Sigmoid colon (tissue), 7 donors: Measurements from ENCODE around the gene PMM2. TPM values are rescaled to one million over a fixed set of nuclear protein-coding genes. Genes with fewer than 3 reads are reported as not detected.

ENCODE experiments used
- DNase-seq: peaks from one replicate; pipeline ENCODE4 v3.0.0-alpha.2; 2019
- H3K27ac ChIP-seq, 4 donors: fragments of 200-600 bp; sonication (generic); one replicate each; pipeline ENCODE4 v1.5.1; 2016 to 2019; ENCODE audit warnings: mild to moderate bottlenecking in 1 of 4
- H3K27me3 ChIP-seq, 3 donors: fragments of 200-600 bp; sonication (generic); one replicate each; pipeline ENCODE4 v1.5.1; 2019; ENCODE audit warnings: mild to moderate bottlenecking in 1 of 3
- H3K36me3 ChIP-seq, 4 donors: fragments of 200-600 bp; sonication (generic); one replicate each; pipeline ENCODE4 v1.5.1; 2016 to 2019
- H3K4me1 ChIP-seq, 4 donors: fragments of 200-600 bp; sonication (generic); one replicate each; pipeline ENCODE4 v1.5.1; 2017 to 2019
- H3K4me3 ChIP-seq, 4 donors: fragments of 200-600 bp; sonication (generic); one replicate each; pipeline ENCODE4 v1.5.1; 2017 to 2019; ENCODE audit warnings: mild to moderate bottlenecking in 2 of 4, moderate library complexity in 1 of 4
- H3K9me3 ChIP-seq, 4 donors: fragments of 200-600 bp in 3 of 4; sonication (generic) in 3 of 4; one replicate each; pipeline versions ENCODE4 v1.5.1 to v1.6.1; 2013 to 2019
- EP300 ChIP-seq, 4 donors: sonication (generic); formaldehyde crosslinking; IDR thresholded peaks; one replicate each; pipeline ENCODE4 v1.6.1; 2017; ENCODE audit warnings: antibody characterized with exemption in 4 of 4
- POLR2A ChIP-seq, 2 donors: fragments of 450-650 bp; IDR thresholded peaks; one replicate each; pipeline ENCODE4 v1.6.1; 2016; ENCODE audit warnings: antibody characterized with exemption in 2 of 2, mild to moderate bottlenecking in 2 of 2, moderate library complexity in 2 of 2
- POLR2AphosphoS5 ChIP-seq, 4 donors: sonication (generic); formaldehyde crosslinking; IDR thresholded peaks; one replicate each; pipeline ENCODE4 v1.6.1; 2017; ENCODE audit warnings: antibody characterized with exemption in 4 of 4
- WGBS, 2 donors: extraction: QIAGEN DNeasy Blood & Tissue Kit; methylation state at CpG; one replicate each; pipeline ENCODE4 v1.1.7; 2013; 5-methylcytosine and 5-hydroxymethylcytosine counted together
- intact Hi-C: fragments of 100-400 bp; cut with DNase I; formaldehyde crosslinking; loops from one replicate; pipeline ENCODE4 v1.15.1; 2023
- polyA plus RNA-seq, 3 donors: library from polyadenylated mRNA; stranded (reverse); fragments of 200-250 nt; gene quantifications; one replicate each; pipeline ENCODE4 v1.2.3, GENCODE V29; 2013
- total RNA-seq, 4 donors: library from RNA; depleted of rRNA; stranded (reverse); fragments of >200 nt; gene quantifications; one replicate each; pipeline ENCODE4 v1.1.0, GENCODE V29; 2016
- TF ChIP-seq, protein P1 (sequence below), 4 experiments: fragments of 450-650 bp in 3 of 4; fragments of 200-600 bp in 1 of 4; IDR thresholded peaks; one replicate each; pipeline ENCODE4 v1.5.1; 2016 to 2019; ENCODE audit warnings: antibody characterized with exemption in 4 of 4, mild to moderate bottlenecking in 3 of 4, moderate library complexity in 2 of 4
- donor health status: healthy with polysubstance abuse.
- donor health status: Bipolar disorder and iron deficiency.
- donor health status: healthy.

PMM2 gene
- total and polyA plus RNA-seq, 7 donors: 13.6 to 52.4 (median 22.1) TPM

DNA sequence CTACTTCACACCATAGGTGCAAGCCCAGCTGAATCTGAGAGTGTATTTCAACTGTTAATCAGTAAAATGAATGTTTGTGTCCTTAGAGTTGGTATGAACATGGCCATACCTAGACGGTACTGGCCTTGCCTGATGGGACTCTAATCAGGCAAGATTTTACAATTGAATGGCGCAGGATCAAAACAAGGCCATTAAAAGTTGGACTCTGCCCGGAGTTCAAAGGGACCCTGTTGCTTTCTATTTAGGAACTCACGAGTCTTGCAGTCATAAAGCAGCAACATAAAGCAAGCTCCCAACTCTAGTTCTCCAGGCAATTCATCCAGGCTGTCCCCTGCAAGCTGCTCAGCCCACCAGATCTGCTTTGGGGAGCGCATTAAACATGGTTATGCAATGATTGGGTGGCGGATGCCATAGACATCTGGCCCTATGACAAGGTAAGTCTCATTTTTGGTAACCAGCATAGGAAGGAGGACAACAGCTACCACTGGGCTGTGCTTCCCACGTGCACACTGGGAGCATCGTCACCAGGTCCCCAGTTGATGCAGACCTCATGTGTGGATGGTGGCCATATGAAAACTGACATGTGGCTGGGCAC, 9.0 kb upstream of the PMM2 start:
- no peaks in the 10 kb centered on the region for H3K27me3 ChIP-seq
- intact Hi-C loops: no loop called here
- H3K36me3 ChIP-seq: no peaks in the 10 kb centered on the region
- WGBS, 2 donors: 18 to 63% methylated on average over 8 of the region's 8 CpGs
- no peaks in the 10 kb centered on the region for H3K4me1 ChIP-seq
- H3K9me3 ChIP-seq: no peaks in the 10 kb centered on the region
- H3K4me3 ChIP-seq: no peak overlapping the region
- no peak overlapping the region for H3K27ac ChIP-seq
- no peak for DNase-seq
- TF ChIP-seq, protein P1, sequence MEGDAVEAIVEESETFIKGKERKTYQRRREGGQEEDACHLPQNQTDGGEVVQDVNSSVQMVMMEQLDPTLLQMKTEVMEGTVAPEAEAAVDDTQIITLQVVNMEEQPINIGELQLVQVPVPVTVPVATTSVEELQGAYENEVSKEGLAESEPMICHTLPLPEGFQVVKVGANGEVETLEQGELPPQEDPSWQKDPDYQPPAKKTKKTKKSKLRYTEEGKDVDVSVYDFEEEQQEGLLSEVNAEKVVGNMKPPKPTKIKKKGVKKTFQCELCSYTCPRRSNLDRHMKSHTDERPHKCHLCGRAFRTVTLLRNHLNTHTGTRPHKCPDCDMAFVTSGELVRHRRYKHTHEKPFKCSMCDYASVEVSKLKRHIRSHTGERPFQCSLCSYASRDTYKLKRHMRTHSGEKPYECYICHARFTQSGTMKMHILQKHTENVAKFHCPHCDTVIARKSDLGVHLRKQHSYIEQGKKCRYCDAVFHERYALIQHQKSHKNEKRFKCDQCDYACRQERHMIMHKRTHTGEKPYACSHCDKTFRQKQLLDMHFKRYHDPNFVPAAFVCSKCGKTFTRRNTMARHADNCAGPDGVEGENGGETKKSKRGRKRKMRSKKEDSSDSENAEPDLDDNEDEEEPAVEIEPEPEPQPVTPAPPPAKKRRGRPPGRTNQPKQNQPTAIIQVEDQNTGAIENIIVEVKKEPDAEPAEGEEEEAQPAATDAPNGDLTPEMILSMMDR (IDR thresholded peaks at IDR 0.05): no peak
- TF ChIP-seq EP300 (IDR thresholded peaks at IDR 0.05) (no peak), POLR2A (IDR thresholded peaks at IDR 0.05) (no peak), POLR2AphosphoS5 (IDR thresholded peaks at IDR 0.05) (no peak)

DNA sequence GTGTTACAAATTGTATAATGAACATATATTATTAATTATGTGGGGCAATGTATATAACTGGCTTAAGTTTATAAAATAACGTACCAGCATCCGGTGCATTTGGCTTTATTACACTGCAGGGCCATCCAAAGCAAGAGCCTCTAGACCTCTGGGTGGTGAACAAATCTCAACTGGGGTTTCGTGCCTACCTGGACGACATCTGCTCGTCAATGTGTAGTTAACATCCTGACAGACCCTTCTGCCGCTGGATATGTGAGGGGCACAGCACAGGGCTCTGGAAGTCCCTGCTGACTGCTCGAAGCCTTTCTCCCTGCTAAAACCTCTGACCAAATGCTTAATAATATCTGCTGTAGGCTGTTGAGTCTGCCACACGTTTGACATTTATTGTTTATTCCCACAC, 2.5 kb upstream of the PMM2 start:
- Histone ChIP-seq H3K36me3 (no peaks in the 10 kb centered on the region), H3K4me1 (peaks cover 0 to 33% (median 29%) of the 10 kb centered on the region in 4 donors), H3K27ac (no peak overlapping the region), H3K9me3 (no peaks in the 10 kb centered on the region), H3K4me3 (no peak overlapping the region), H3K27me3 (no peaks in the 10 kb centered on the region)
- WGBS, 2 donors: 85 to 91% methylated on average over 8 of the region's 8 CpGs
- intact Hi-C loops: loop anchor here (5.0 to 10.0 kb wide), 6 partner anchors 72 to 300 kb away; partner anchors contain the start of genes CARHSP1, HAPSTR1, LITAFD and METTL22
- TF ChIP-seq, protein P1 (IDR thresholded peaks at IDR 0.05): no peak
- TF ChIP-seq POLR2AphosphoS5 (IDR thresholded peaks at IDR 0.05) (no peak), POLR2A (IDR thresholded peaks at IDR 0.05) (no peak), EP300 (IDR thresholded peaks at IDR 0.05) (no peak)
- no peak for DNase-seq

DNA sequence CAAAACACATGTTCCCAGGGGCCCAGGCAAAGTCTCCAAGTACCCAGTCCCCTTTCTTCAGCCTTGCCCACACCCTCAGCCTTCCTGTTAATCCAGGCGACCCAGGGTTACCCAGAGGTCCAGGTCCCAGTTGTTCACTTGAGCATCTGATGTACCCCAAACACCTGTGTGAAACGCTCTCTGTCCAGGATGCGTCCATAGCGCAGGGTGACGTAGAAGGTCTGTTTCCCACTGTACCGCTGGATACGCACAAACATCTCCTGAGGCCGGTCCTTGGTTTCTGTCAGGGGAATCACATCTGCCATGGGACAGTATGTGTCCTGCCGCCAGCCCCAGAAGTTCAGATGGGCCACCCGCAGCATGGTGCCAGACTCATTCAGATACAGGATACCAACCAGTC, 1.8 kb upstream of the PMM2 start:
- Histone ChIP-seq H3K27me3 (no peaks in the 10 kb centered on the region), H3K27ac (no peak overlapping the region), H3K4me1 (peaks cover 0 to 35% (median 30%) of the 10 kb centered on the region in 4 donors), H3K9me3 (no peaks in the 10 kb centered on the region), H3K4me3 (no peak overlapping the region), H3K36me3 (no peaks in the 10 kb centered on the region)
- no peak for DNase-seq
- TF ChIP-seq, protein P1 (IDR thresholded peaks at IDR 0.05): no peak
- TF ChIP-seq EP300 (IDR thresholded peaks at IDR 0.05) (no peak), POLR2AphosphoS5 (IDR thresholded peaks at IDR 0.05) (no peak), POLR2A (IDR thresholded peaks at IDR 0.05) (no peak)
- intact Hi-C loops: loop anchor here (5.0 to 10.0 kb wide), 6 partner anchors 71 to 299 kb away; partner anchors contain the start of genes CARHSP1, HAPSTR1, LITAFD and METTL22
- 95 to 97% methylated on average over 10 of the region's 10 CpGs for WGBS, 2 donors

DNA sequence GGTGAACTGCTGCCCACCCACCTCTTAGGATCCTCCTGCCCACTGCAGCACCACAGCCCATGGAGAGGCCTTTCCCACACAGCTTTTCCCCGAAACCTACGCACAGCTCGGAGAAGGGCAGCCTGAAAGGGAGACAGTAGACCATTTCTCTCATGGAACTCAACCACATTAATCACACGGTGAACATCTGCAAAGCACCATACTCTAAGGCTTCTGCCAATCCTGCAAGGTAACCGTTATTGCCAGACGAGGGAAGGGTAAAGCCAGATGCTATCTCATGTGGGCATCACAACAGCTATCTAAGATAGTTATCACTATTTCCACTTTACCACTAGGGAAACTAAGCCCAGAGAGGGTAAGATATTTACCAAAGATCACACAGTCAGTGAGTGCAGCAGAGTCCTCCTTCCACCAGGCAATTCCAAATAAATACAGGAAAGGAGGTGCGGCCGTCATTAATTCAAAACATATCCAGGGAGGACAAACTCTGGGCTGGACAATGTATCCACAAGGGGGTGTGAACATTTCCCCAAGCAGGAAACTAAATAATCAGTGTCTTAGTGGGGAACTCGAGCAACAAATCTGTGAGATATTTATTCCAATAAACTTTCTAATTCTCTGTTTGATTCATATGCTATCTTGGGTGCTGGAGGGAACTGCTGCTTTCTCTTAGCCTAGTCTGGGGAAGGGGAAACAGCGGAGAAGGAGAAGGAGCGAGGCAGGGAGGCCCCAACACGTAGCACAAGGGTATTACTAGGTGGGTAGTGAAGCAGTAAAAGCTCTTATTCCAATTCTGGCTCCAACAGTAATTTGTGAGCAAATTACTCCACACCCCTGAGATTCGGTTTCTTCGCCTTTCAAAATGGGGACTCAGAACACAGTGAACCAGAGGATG, 923 bp upstream of the PMM2 start:
- WGBS, 2 donors: 34 to 42% methylated on average over 14 of the region's 14 CpGs
- H3K4me3 ChIP-seq: peak overlapping the region; percentile 81 to 96 (median 88)
- TF ChIP-seq, protein P1 (IDR thresholded peaks at IDR 0.05): no peak
- no peak for TF ChIP-seq EP300 (IDR thresholded peaks at IDR 0.05)
- no peak for TF ChIP-seq POLR2AphosphoS5 (IDR thresholded peaks at IDR 0.05)
- no peak for TF ChIP-seq POLR2A (IDR thresholded peaks at IDR 0.05)
- intact Hi-C loops: loop anchor here (5.0 to 10.0 kb wide), 6 partner anchors 71 to 298 kb away; partner anchors contain the start of genes CARHSP1, HAPSTR1, LITAFD and METTL22
- H3K9me3 ChIP-seq: no peaks in the 10 kb centered on the region
- H3K36me3 ChIP-seq: peaks cover 0 to 7% (median under 1%) of the 10 kb centered on the region in 4 donors
- H3K27ac ChIP-seq: peak overlapping the region; percentile 80 to 86 (median 81)
- H3K4me1 ChIP-seq: peaks cover 0 to 35% (median 30%) of the 10 kb centered on the region in 4 donors
- H3K27me3 ChIP-seq: no peaks in the 10 kb centered on the region
- DNase-seq: no peak
